Measurements from ENCODE around the gene DNM1.

The DNM1 gene

DNA sequence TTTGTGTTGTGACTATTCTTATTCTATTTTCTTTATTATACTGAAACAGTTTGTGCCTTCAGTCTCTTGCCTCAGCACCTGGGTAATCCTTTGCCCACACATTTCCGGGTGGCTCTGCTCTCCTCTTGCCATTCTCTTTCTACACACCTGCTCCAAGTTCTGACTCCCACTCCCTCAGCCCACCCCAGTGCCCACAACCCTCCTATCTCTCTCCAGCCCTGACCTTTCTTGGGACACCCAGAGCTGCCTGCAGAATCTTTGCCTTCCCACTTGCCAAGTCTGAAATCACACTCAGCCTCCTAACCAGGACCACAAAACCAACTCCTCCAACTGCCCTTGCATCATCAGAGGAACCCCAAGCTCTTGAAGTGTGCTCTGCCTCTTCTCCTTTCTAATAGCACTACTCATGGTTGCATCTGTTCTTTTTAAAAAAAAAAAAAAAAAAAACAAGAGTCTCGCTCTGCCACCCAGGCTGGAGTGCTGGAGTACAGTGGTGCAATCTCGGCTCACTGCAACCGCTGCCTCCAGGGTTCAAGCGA lies 77.0 kb downstream of the DNM1 start:
- DNase-seq: no peak

DNA sequence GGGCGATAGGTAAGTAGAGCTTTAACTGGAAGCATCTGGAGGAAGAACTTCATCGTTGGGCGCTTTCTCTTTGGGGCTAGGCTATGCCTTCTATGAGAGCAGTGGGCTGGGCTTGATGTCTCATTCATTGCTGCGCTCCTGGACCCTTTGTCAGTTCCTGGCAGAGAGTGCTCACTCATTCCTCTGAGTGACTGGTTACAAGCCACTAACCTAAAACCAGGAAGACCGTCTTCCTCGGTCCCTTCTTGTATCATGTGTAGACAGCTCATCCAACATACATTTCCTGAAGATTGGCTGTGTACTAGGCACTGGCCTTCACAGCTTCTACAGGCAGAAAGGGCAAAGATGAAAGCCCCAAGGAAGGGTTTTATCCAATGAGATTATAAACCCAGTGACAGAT lies 79.3 kb downstream of the DNM1 start:
- DNase-seq: no peak

DNA sequence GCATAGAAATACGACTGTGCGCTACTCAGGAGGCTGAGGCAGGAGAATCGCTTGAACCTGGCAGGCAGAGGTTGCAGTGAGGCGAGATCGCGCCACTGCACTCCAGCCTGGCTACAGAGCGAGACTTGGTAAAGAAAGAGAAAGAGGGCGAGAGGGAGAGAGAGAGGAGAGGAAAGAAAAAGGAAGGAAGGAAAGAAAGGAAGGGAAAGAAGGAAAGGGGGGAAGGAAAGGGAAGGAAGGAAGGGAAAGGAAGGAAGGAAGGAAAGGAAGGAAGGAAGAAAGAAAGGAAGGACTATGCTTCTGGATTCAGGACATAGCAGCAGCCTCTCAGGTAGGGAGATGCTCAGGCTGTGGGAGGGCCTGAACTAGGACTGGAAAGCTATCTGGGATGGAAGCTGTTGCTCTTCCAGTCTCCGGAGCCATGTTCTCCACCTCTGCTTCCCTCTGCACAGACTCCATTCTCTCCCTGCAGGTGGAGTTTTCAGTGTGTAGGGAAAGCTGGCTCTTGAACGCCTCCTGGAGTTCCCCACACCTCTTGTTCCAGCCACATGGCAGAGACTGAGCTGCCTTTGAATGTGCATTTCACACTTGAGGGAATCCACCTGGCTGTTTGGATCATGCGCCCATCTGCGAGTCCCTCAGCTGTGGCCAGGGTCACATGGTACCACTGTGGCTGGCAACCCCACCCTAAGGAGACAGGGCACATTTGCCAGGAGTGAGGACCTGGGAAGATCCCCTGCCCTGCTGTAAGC lies 82.0 kb downstream of the DNM1 start:
- DNase-seq: no peak

DNA sequence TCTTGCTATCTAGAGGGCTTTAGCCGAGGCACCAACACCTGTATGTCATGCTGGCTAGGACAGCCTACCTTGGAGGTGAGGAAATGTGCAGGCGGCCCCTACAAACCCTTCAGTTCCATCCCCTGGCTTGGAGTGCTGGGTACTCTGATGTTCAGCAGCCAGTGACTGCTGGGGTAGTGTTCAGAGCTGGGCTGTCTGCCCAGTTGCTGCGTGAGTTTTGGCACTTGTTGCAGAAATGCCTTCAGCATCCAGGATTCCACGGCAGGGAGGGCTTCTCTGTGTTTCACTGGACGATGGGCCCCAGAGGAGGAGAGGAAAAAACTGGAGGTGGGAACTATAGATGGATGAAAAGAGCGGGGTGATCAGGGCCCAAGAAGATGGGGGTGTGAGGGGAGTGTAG lies 83.3 kb downstream of the DNM1 start:
- DNase-seq: no peak

DNA sequence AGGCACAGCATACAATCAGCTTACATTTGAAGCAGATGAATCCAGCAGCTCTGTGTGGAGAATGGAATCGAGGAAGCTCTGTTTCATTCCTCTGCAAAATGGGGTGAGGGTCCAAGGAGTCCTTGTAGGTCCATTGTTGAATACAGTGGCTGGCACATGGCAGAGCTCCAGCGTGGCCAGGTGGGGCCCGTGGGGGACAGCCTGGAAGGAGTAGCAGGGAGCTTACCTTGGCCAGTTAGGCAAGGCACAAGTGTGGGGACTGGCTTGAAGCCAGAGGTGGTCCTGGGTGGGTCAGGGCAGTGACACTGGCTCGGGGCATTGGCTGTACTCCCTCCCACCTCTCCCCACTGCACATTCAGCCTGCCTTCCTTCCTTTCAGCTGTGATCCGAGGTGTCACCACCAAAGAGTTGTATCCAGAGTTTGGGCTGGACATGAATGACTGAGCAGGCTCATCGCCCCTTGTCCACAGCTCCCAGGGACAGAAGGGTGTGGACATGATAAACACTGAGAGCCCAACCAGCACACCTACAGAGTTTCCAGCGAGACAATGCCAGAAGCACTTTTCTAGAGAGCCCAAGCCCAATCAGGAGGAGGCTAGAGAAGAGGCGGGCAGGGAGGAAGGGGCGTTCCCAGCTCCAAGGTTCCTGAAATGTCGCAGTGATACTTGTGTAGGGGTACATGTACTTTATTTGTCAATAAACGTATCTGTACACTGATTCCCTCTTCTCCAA lies 85.3 kb downstream of the DNM1 start:
- no peak for DNase-seq

DNA sequence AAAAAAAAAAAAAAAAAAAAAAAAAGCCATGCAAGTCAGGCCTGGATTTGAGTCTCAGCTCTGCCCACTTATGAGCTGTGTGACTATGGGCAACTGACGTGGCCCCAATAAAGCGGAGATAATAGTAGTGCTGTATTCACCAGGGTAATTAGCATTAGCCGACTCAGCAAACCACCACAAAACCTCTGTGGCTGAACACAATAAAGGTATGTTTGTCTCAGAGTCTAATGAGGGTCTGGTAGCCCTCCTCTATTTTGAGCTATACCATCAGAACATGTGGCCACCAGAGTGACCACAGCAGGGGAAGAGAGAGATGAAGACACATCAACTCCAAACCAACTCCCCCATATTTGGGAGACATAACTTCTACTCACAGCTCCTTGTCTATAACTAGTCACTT lies 88.8 kb downstream of the DNM1 start:
- no peak for DNase-seq

DNA sequence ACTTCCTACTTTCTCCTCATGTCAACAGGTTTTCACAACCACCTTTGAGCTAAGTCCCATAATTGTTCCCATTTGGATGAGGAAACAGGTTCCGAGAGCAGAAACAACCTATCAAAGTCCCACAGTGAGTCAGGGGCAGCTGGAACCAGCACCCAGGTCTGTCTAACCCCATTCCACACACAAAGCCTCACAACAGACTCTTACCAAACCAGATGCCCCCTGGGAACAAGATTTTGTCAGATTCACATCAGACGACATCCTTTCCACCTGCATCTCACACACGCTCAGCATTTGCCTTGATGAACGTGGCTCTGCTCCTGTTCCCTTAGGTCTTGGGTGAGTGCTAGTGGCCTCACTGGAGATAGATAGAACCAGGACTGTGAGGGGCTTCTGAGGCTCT lies 89.9 kb downstream of the DNM1 start:
- DNase-seq: no peak

DNA sequence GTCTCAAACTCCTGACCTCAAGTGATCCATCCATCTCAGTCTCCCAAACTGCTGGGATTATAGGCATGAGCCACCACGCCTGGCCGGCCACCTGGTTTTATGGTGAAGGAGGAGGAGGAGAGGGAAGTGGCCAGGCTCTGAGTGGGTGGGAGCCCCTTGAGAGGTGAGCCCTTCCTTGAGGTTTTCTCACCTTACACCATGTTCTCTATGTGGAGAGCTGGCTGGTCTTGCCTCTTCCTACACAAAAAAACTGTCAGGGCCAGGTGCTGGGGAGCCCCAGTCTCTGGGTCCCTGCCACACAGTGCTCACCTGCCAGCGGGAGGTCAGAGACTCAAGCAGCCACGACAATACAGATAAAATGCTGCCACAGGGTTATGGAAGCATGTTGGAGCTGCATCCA lies 91.0 kb downstream of the DNM1 start:
- DNase-seq: no peak

DNA sequence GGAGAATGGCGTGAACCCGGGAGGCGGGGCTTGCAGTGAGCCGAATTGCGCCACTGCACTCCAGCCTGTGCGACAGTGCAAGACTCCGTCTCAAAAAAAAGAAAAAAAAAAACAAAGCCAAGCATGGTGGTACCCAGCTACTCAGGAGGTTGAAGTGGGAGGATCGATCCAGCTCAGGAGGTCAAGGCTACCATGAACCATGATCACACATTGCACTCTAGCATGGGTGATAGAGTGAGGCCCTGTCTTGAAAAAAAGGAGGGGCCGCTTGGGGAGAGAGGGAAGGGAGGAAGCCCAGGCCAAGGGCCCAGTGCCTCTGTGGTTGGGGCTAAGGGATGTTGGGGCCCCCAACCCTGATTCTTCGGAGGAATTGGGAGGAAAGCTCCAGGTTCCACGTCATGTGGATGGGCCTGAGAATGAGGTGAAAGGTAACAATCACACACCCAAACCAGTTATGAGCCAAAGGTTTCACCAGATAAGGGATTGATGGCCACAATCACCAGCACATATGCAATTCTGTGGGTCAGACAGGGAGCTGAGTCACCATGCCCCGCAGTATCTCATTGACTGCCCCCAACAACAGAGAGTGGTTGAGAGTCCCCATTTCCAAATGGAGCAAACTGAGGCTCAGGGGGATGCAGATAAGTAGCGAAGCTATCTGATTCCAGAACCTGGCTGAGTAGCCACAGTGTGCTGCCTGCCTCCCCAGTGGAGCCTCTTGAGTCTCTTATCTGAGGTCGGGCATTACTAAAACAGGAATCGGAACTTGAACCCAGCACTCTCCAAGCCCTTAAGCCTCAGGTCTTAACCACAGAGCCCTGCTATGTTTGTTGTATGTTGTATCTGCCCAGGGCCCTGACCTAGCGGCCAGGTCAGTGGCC lies 93.4 kb downstream of the DNM1 start:
- no peak for DNase-seq

DNA sequence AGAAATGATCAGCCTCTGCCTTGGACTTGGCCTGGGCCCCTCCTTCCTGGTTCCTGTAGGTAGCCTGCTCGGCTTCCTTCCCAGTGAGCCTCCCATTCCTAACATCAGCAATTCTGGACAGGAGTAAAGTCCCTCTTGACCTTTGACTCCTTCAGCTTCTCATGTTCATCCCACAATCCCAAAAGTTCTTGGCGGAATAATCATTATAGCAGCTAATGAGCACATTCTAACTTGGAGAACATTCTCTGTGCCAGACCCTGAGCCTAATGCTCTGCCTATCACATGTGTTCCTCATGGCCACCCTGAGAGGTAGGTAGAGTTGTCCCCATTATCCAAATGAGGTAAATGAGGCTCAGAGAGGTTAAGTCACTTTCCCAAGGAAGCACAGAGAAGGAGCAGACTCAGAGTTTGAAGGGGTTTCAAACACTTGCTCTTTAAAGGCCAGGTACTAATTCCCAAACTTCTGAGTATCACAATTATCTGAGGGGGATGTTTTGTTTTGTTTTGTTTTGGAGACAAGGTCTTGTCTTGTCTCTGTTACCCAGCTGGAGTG lies 94.1 kb downstream of the DNM1 start:
- no peak for DNase-seq

DNA sequence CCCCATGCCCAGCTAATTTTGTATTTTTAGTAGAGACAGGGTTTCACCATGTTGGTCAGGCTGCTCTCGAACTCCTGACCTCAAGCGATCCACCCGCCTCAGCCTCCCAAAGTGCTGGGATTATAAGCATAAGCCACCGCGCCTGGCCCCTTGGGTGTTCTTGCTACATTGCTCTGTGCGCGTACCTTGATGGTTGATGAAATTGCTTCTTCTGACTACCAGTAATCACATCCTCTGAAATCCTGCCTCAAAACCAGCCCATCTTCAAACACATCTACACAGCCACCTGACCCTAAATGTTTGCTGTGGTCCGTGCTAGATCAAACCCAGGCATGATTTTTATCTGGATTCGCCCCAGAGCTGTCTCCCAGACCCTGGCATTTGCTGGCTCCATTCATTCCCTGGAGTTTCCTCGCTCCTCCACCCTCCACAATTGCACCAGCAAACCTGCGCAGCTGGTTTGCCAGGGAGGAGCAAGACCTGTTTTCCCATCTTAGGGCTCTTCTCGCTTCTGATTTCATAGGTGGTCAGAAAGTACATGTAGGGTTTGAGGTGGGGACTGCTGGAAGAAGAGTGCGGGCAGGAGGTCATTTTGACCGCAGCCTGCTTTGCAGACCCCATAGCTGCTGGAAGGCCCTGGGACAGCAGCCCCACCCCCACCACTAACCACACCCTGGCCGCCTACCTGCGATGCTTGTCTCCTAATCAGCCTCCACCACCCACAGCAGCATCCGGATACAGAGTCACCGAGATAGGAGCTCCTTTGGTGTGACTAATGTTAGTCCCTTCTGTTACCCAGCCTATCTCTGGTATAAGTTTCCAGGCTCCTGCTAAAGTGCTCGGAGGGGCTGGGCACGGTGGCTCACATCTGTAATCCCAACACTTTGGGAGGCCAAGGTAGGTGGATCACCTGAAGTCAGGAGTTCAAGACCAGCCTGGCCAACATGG lies 95.6 kb downstream of the DNM1 start:
- no peak for DNase-seq

DNA sequence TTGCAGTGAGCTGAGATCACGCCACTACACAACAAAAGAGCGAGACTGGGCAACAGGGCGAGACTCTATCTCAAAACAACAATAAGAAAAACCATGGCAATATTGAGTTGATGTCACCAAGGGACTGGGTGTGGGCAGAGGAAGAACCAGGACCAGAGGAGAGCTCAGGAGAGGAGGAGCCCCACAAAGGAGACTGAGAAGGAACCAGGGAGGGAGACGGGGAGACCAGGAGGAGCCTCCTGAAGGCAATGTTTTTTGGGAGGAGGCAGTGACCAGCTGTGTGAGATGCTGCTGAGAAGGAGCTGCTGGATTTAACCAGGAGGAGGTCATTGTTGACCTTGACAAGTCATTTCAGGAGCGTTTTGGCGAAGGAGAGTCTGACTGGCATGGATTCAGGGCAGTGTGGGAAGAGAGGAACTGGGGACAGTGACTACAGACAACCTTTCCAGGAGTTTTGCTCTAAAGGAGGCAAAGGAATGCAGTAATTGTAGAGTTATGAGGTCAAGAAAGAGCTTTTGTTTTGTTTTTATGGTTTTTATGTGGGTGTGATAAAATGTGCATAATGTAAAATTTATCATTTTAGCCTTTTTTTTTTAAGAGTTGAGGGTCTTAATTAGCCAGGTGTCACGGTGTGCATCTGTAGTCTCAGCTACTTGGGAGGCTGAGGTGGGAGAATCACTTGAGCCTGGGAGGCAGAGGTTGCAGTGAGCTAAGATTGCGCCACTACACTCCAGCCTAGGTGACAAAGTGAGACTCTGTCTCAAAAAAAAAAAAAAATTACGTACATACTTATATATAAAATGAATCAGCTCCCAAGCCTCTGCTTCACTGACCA lies 101.2 kb downstream of the DNM1 start:
- DNase-seq: no peak
